SU-DHL-6 (cell line): Measurements from ENCODE around the gene AGO3.

Experiments
- EZH2phosphoT487 ChIP-seq: fragments of 200-600 bp; sonication (generic), shearing (Covaris generic); conservative IDR thresholded peaks from 2 replicates; pipeline ENCODE4 v1.6.1; 2018; ENCODE audit warnings: mild to moderate bottlenecking, antibody characterized with exemption, low read length, moderate library complexity, mixed read lengths
- TF ChIP-seq, protein P1 (sequence below): fragments of 200-600 bp; sonication (generic); IDR thresholded peaks from one replicate; pipeline ENCODE4 v1.5.1; 2017; ENCODE audit warnings: antibody characterized with exemption, mild to moderate bottlenecking, low read length, moderate library complexity; ENCODE audit not compliant: insufficient read depth, poor library complexity, severe bottlenecking

DNA sequence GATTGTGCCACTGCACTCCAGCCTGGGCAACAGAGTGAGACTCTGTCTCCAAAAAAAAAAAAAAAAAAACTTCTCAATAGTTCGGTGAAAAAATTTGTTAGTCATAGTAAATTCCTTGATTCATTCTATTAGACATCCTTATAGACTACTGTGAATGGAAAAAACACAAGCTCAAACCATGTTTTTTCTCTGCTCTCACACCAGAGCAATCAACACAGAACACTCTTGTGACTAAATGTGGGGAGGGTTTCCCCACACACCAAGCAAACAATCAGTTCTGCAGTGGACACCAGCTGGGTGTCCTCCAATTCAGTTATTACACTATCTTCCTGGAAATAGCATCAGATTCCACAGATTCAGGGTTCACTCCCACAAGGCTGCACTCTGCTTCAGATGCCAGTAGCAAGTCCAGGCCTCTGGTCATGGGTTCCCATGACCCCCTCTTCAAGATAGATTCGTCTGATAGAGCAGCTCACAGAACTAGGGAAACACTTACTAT is 83.9 kb downstream of the AGO3 start:
- TF ChIP-seq, protein P1, sequence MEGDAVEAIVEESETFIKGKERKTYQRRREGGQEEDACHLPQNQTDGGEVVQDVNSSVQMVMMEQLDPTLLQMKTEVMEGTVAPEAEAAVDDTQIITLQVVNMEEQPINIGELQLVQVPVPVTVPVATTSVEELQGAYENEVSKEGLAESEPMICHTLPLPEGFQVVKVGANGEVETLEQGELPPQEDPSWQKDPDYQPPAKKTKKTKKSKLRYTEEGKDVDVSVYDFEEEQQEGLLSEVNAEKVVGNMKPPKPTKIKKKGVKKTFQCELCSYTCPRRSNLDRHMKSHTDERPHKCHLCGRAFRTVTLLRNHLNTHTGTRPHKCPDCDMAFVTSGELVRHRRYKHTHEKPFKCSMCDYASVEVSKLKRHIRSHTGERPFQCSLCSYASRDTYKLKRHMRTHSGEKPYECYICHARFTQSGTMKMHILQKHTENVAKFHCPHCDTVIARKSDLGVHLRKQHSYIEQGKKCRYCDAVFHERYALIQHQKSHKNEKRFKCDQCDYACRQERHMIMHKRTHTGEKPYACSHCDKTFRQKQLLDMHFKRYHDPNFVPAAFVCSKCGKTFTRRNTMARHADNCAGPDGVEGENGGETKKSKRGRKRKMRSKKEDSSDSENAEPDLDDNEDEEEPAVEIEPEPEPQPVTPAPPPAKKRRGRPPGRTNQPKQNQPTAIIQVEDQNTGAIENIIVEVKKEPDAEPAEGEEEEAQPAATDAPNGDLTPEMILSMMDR, result no peak
- TF ChIP-seq EZH2phosphoT487, result no peak
